Muscle of back (tissue), 11 donors: Measurements from ENCODE around the gene DAPP1. TPM values are rescaled to one million over a fixed set of nuclear protein-coding genes. Genes with fewer than 3 reads are reported as not detected.
"Not testable (repeated sequence)": the region's sequence is repeated elsewhere in the genome, so short reads cannot be mapped to it uniquely, and the experiment has no call there.

ENCODE experiments used
- DNase-seq, 3 donors: peaks; one replicate each; pipeline versions ENCODE4 v3.0.0 to v3.0.0-alpha.2; 2013
- polyA plus RNA-seq, 10 donors: library from polyadenylated mRNA; unstranded; fragments of 120-200 nt; gene quantifications; one replicate each; pipeline ENCODE4 v1.2.1, GENCODE V29; 2013; ENCODE audit not compliant: insufficient read length in 10 of 10

The DAPP1 gene
- polyA plus RNA-seq, 10 donors, result 0.87 to 3.0 (median 1.8) TPM

- DNase-seq, result no peak
These were observed 7.5 kb downstream of the DAPP1 start for GRCh38 chr4:99824070-99824599.

- DNase-seq, result no peak
These were observed 8.6 kb downstream of the DAPP1 start for GRCh38 chr4:99825272-99825671.

- no peak for DNase-seq
These were observed 9.4 kb downstream of the DAPP1 start for GRCh38 chr4:99826016-99826415.

- DNase-seq, result no peak
These were observed 10.8 kb downstream of the DAPP1 start for GRCh38 chr4:99827454-99827853.

GRCh38 chr4:99827857-99828256 is 11.2 kb downstream of the DAPP1 start:
- no peak for DNase-seq

GRCh38 chr4:99828477-99828876 is 11.8 kb downstream of the DAPP1 start:
- no peak for DNase-seq

GRCh38 chr4:99830051-99830450 is 13.4 kb downstream of the DAPP1 start:
- not testable (repeated sequence) for DNase-seq

- peak in 1 of 3 donors; percentile 16 for DNase-seq
These were observed 15.7 kb downstream of the DAPP1 start for GRCh38 chr4:99832321-99832720.

- no peak for DNase-seq
These were observed 16.1 kb downstream of the DAPP1 start for GRCh38 chr4:99832758-99833157.

- DNase-seq, result no peak
These were observed 17.1 kb downstream of the DAPP1 start for GRCh38 chr4:99833756-99834155.

GRCh38 chr4:99834569-99834968 is 17.9 kb downstream of the DAPP1 start:
- no peak for DNase-seq

GRCh38 chr4:99835942-99836341 is 19.3 kb downstream of the DAPP1 start:
- DNase-seq, result no peak

- no peak for DNase-seq
These were observed 22.3 kb downstream of the DAPP1 start for GRCh38 chr4:99838927-99839326.

- no peak for DNase-seq
These were observed 24.5 kb downstream of the DAPP1 start for GRCh38 chr4:99841129-99841528.

GRCh38 chr4:99843413-99843812 is 26.8 kb downstream of the DAPP1 start:
- no peak for DNase-seq

GRCh38 chr4:99844048-99844447 is 27.4 kb downstream of the DAPP1 start:
- DNase-seq, result no peak

- no peak for DNase-seq
These were observed 28.6 kb downstream of the DAPP1 start for GRCh38 chr4:99845179-99845578.

GRCh38 chr4:99845708-99846469 is 29.3 kb downstream of the DAPP1 start:
- DNase-seq, result no peak

GRCh38 chr4:99846891-99847290 is 30.3 kb downstream of the DAPP1 start:
- DNase-seq, result no peak

- no peak for DNase-seq
These were observed 30.8 kb downstream of the DAPP1 start for GRCh38 chr4:99847362-99847976.

- DNase-seq, result no peak
These were observed 32.0 kb downstream of the DAPP1 start for GRCh38 chr4:99848591-99849001.

GRCh38 chr4:99852199-99852749 is 35.6 kb downstream of the DAPP1 start:
- DNase-seq, result no peak

GRCh38 chr4:99853190-99853589 is 36.6 kb downstream of the DAPP1 start:
- DNase-seq, result no peak
